GM12891 (cell line): ENCODE measurements around the gene SMAD6.

Source experiments
- PAX5 ChIP-seq: IDR thresholded peaks from 2 replicates; pipeline ENCODE4 v1.6.1; 2011; ENCODE audit warnings: low read length, moderate library complexity, mild to moderate bottlenecking; ENCODE audit not compliant: insufficient read depth, severe bottlenecking
- POLR2A ChIP-seq: IDR thresholded peaks from 2 replicates; pipeline ENCODE4 v1.6.1; 2011; ENCODE audit warnings: low read depth, low read length, control low read depth
- POLR2AphosphoS5 ChIP-seq: IDR thresholded peaks from 2 replicates; pipeline ENCODE4 v1.6.1; 2011; ENCODE audit warnings: low read depth, low read length, control low read depth
- POU2F2 ChIP-seq: IDR thresholded peaks from 2 replicates; pipeline ENCODE4 v1.6.1; 2011; ENCODE audit warnings: low read depth, mild to moderate bottlenecking, control low read depth, low read length, moderate library complexity
- SPI1 ChIP-seq: IDR thresholded peaks from 2 replicates; pipeline ENCODE4 v1.6.1; 2011; ENCODE audit warnings: low read depth, low read length, control low read depth
- TAF1 ChIP-seq: IDR thresholded peaks from 2 replicates; pipeline ENCODE4 v1.6.1; 2011; ENCODE audit warnings: low read depth, low read length, control low read depth

DNA sequence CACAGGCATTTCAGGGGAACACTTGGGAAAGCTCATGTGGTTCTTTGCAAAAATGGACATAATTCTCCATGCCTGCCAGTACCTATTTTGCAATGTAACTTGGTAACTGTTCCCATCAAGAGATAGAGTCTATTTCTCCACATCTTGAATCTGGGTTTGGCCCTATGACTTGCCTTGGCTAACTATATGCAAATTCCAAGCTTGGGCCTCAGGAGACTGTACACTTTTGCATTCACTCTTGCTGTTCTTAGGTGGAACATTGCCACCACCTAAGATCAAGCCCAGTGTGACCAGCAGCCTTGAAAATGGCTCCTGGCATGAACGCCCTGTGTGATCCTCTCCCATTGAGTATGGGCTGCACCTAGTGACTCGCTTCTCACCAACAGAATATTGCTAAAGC lies 19.8 kb upstream of the SMAD6 start:
- TF ChIP-seq POLR2A = no peak
- no peak for TF ChIP-seq TAF1
- no peak for TF ChIP-seq POLR2AphosphoS5
- no peak for TF ChIP-seq SPI1
- no peak for TF ChIP-seq POU2F2
- no peak for TF ChIP-seq PAX5
